SU-DHL-6 (cell line): ENCODE measurements around the gene PCYT1B.

ENCODE experiments used
- CTCF ChIP-seq: fragments of 200-600 bp; sonication (generic); IDR thresholded peaks from one replicate; pipeline ENCODE4 v1.5.1; 2017; ENCODE audit warnings: antibody characterized with exemption, mild to moderate bottlenecking, low read length, moderate library complexity; ENCODE audit not compliant: insufficient read depth, poor library complexity, severe bottlenecking
- EZH2phosphoT487 ChIP-seq: fragments of 200-600 bp; sonication (generic), shearing (Covaris generic); conservative IDR thresholded peaks from 2 replicates; pipeline ENCODE4 v1.6.1; 2018; ENCODE audit warnings: mild to moderate bottlenecking, antibody characterized with exemption, low read length, moderate library complexity, mixed read lengths

- TF ChIP-seq CTCF, result no peak
- no peak for TF ChIP-seq EZH2phosphoT487
Measured at GRCh38 chrX:24659646-24660045, 12.5 kb upstream of the PCYT1B start.
